ENCODE results near the gene CNOT1.

DNA sequence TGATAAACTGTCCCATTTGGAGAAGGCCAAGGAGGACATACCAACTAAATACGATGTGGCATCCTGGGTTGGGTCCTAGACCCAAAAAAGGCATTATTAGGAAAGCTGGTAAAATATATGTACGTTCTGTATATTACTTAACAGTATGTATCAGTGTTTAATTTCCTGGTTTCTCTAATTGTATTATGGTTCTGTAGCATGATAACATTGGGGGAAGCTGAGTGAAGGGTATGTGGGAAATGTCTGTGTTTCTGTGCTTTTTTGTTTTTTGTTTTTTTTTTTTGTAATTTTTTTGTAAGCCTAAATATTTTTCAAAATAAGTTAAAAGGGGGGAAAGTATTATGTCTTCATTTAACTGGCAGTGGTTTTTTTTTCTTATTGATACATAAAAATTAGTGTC is 151.2 kb downstream of the CNOT1 start:
- TF ChIP-seq, protein P1, sequence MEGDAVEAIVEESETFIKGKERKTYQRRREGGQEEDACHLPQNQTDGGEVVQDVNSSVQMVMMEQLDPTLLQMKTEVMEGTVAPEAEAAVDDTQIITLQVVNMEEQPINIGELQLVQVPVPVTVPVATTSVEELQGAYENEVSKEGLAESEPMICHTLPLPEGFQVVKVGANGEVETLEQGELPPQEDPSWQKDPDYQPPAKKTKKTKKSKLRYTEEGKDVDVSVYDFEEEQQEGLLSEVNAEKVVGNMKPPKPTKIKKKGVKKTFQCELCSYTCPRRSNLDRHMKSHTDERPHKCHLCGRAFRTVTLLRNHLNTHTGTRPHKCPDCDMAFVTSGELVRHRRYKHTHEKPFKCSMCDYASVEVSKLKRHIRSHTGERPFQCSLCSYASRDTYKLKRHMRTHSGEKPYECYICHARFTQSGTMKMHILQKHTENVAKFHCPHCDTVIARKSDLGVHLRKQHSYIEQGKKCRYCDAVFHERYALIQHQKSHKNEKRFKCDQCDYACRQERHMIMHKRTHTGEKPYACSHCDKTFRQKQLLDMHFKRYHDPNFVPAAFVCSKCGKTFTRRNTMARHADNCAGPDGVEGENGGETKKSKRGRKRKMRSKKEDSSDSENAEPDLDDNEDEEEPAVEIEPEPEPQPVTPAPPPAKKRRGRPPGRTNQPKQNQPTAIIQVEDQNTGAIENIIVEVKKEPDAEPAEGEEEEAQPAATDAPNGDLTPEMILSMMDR (conservative IDR thresholded peaks at IDR 0.05 in 1 of 2, IDR thresholded peaks at IDR 0.05 in 1 of 2; ENCODE audit: extremely low read depth in 1 of 2, insufficient read depth in 1 of 2, low read depth in 1 of 2, low read length in 2 of 2): no peak
- no peak for TF ChIP-seq EZH2 (IDR thresholded peaks at IDR 0.05; ENCODE audit: borderline replicate concordance, low read length)
